GM12878 (cell line): Measurements from ENCODE around the gene SLCO1C1.

Source experiments
- POLR2AphosphoS5 ChIP-seq: IDR thresholded peaks from 2 replicates; pipeline ENCODE4 v1.6.1; 2011; ENCODE audit warnings: mild to moderate bottlenecking, low read length, inconsistent platforms
- RAD21 ChIP-seq: IDR thresholded peaks from 2 replicates; pipeline ENCODE4 v1.6.1; 2011; ENCODE audit warnings: mild to moderate bottlenecking, low read depth, low read length, moderate library complexity; ENCODE audit not compliant: insufficient read depth
- SMC3 ChIP-seq: IDR thresholded peaks from 2 replicates; pipeline ENCODE4 v1.6.1; 2011; ENCODE audit warnings: low read length, improper control_type of control experiment, borderline replicate concordance
- SP1 ChIP-seq: IDR thresholded peaks from one replicate; pipeline ENCODE4 v1.6.1; 2011; ENCODE audit warnings: low read depth, low read length
- SREBF2 ChIP-seq: IDR thresholded peaks from 2 replicates; pipeline ENCODE4 v1.6.1; 2012; ENCODE audit warnings: mild to moderate bottlenecking, low read length
- TAF1 ChIP-seq: IDR thresholded peaks from 2 replicates; pipeline ENCODE4 v1.6.1; 2011; ENCODE audit warnings: mild to moderate bottlenecking, low read depth, low read length, borderline replicate concordance
- TF ChIP-seq, protein P1 (sequence below), 3 experiments: IDR thresholded peaks in 2 of 3; conservative IDR thresholded peaks in 1 of 3; 2 replicates each; pipeline ENCODE4 v1.5.1; 2011; ENCODE audit warnings: low read depth in 3 of 3, low read length in 3 of 3, mild to moderate bottlenecking in 3 of 3, control low read depth in 2 of 3, moderate library complexity in 2 of 3, inconsistent platforms in 1 of 3, mixed read lengths in 1 of 3; ENCODE audit not compliant: control insufficient read depth in 2 of 3, insufficient read depth in 1 of 3; ENCODE audit errors: extremely low read depth in 1 of 3

DNA sequence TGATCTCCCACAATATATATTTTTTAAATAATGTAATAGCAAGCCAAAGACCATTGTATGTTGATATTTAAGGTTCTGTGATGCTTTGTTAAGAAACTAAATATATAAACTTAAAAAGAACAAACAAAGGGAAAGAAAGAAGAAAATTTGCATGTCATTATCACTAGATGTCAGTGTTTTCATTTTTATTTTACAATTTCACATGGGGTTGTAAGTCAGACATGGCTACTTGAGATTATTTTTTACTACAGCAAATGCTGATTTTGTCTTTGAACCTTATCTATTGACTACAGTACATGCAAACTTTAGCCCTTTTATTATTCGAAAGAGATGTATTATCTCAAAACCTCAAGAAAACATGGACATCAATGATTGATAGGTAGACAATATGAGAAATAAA lies 36.1 kb downstream of the SLCO1C1 start:
- no peak for TF ChIP-seq SP1
- TF ChIP-seq, protein P1, sequence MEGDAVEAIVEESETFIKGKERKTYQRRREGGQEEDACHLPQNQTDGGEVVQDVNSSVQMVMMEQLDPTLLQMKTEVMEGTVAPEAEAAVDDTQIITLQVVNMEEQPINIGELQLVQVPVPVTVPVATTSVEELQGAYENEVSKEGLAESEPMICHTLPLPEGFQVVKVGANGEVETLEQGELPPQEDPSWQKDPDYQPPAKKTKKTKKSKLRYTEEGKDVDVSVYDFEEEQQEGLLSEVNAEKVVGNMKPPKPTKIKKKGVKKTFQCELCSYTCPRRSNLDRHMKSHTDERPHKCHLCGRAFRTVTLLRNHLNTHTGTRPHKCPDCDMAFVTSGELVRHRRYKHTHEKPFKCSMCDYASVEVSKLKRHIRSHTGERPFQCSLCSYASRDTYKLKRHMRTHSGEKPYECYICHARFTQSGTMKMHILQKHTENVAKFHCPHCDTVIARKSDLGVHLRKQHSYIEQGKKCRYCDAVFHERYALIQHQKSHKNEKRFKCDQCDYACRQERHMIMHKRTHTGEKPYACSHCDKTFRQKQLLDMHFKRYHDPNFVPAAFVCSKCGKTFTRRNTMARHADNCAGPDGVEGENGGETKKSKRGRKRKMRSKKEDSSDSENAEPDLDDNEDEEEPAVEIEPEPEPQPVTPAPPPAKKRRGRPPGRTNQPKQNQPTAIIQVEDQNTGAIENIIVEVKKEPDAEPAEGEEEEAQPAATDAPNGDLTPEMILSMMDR (IDR thresholded peaks at IDR 0.05 in 2 of 3, conservative IDR thresholded peaks at IDR 0.05 in 1 of 3; ENCODE audit: control insufficient read depth in 2 of 3, extremely low read depth in 1 of 3, insufficient read depth in 1 of 3, low read depth in 3 of 3, low read length in 3 of 3) = no peak
- TF ChIP-seq RAD21 = no peak
- no peak for TF ChIP-seq POLR2AphosphoS5
- TF ChIP-seq SREBF2 = no peak
- no peak for TF ChIP-seq TAF1
- TF ChIP-seq SMC3 = no peak
